CD4-positive, alpha-beta T cell treated with Interleukin-15 for 1 hour (primary cell): ENCODE results near the gene NCBP3.
A peak's percentile ranks its signal among the peaks of the same experiment; 100 is the strongest.
"Not testable (repeated sequence)": the region's sequence is repeated elsewhere in the genome, so short reads cannot be mapped to it uniquely, and the experiment has no call there.

ENCODE experiments used
- DNase-seq: peaks from one replicate; pipeline ENCODE4 v3.0.0-alpha.2; 2020

The NCBP3 gene

GRCh38 chr17:3846437-3847164 lies 555 bp upstream of the NCBP3 start:
- no peak for DNase-seq

GRCh38 chr17:3845291-3845620 lies 790 bp downstream of the NCBP3 start:
- no peak for DNase-seq

GRCh38 chr17:3844556-3844955 lies 1.5 kb downstream of the NCBP3 start:
- not testable (repeated sequence) for DNase-seq

- DNase-seq, result peak; percentile 49
These were observed 2.0 kb downstream of the NCBP3 start for GRCh38 chr17:3843935-3844516.

- no peak for DNase-seq
These were observed 7.8 kb downstream of the NCBP3 start for GRCh38 chr17:3838206-3838605.

GRCh38 chr17:3836551-3836950 lies 9.5 kb downstream of the NCBP3 start:
- DNase-seq, result no peak

GRCh38 chr17:3835410-3836229 lies 10.4 kb downstream of the NCBP3 start:
- no peak for DNase-seq

GRCh38 chr17:3834811-3835210 lies 11.2 kb downstream of the NCBP3 start:
- DNase-seq, result no peak

GRCh38 chr17:3828852-3829232 lies 17.2 kb downstream of the NCBP3 start:
- no peak for DNase-seq

- no peak for DNase-seq
These were observed 17.7 kb downstream of the NCBP3 start for GRCh38 chr17:3828151-3828851.

- peak; percentile 49 for DNase-seq
These were observed 18.8 kb downstream of the NCBP3 start for GRCh38 chr17:3827124-3827773.

- no peak for DNase-seq
These were observed 19.9 kb downstream of the NCBP3 start for GRCh38 chr17:3826191-3826590.

- DNase-seq, result no peak
These were observed 24.9 kb downstream of the NCBP3 start for GRCh38 chr17:3821101-3821500.

- no peak for DNase-seq
These were observed 27.3 kb downstream of the NCBP3 start for GRCh38 chr17:3818786-3819185.

GRCh38 chr17:3817851-3818605 lies 28.0 kb downstream of the NCBP3 start:
- DNase-seq, result no peak

- DNase-seq, result no peak
These were observed 30.1 kb downstream of the NCBP3 start for GRCh38 chr17:3815925-3816324.

GRCh38 chr17:3815122-3815521 lies 30.9 kb downstream of the NCBP3 start:
- no peak for DNase-seq

GRCh38 chr17:3814361-3814760 lies 31.7 kb downstream of the NCBP3 start:
- no peak for DNase-seq

- no peak for DNase-seq
These were observed 32.9 kb downstream of the NCBP3 start for GRCh38 chr17:3813171-3813570.

GRCh38 chr17:3812771-3813170 lies 33.3 kb downstream of the NCBP3 start:
- DNase-seq, result no peak

GRCh38 chr17:3812284-3812683 lies 33.8 kb downstream of the NCBP3 start:
- DNase-seq, result no peak

GRCh38 chr17:3810019-3810418 lies 36.0 kb downstream of the NCBP3 start:
- DNase-seq, result no peak
